GM23248 (cell line): ENCODE results near the gene TCTN2.

Experiments
- EZH2 ChIP-seq: fragments of 200-600 bp; sonication (generic); IDR thresholded peaks from 2 replicates; pipeline ENCODE4 v1.6.1; 2018; ENCODE audit warnings: antibody characterized with exemption, mild to moderate bottlenecking; ENCODE audit not compliant: insufficient read depth, poor library complexity, severe bottlenecking
- EZH2phosphoT487 ChIP-seq: fragments of 200-600 bp; sonication (generic); IDR thresholded peaks from 2 replicates; pipeline ENCODE4 v1.6.1; 2018; ENCODE audit warnings: antibody characterized with exemption, moderate library complexity, mild to moderate bottlenecking, low read depth; ENCODE audit not compliant: insufficient read depth

GRCh38 chr12:123643911-123644310 lies 27.0 kb upstream of the TCTN2 start:
- TF ChIP-seq EZH2, result no peak
- no peak for TF ChIP-seq EZH2phosphoT487
